Spleen (tissue), 11 donors: ENCODE data around the gene NYNRIN. TPM values are rescaled to one million over a fixed set of nuclear protein-coding genes. Genes with fewer than 3 reads are reported as not detected.

Source experiments
- DNase-seq: peaks from one replicate; pipeline ENCODE4 v3.0.0-alpha.2; 2020
- H3K27ac ChIP-seq, 8 donors: fragments of 200-600 bp; sonication (generic) in 7 of 8; 1 replicate in 4 of 8; 2 replicates in 4 of 8; pipeline versions ENCODE4 v1.5.0 to v1.8.0; 2016 to 2021; ENCODE audit warnings: inconsistent platforms in 4 of 8, mild to moderate bottlenecking in 4 of 8, moderate library complexity in 1 of 8
- H3K27me3 ChIP-seq, 7 donors: fragments of 200-600 bp; sonication (generic) in 6 of 7; replicated peaks in 1 of 7; 1 replicate in 4 of 7; 2 replicates in 3 of 7; pipeline versions ENCODE4 v1.5.0 to v1.8.0; 2016 to 2021; ENCODE audit warnings: inconsistent platforms in 3 of 7, mild to moderate bottlenecking in 1 of 7
- H3K36me3 ChIP-seq, 6 donors: fragments of 200-600 bp; sonication (generic) in 5 of 6; 1 replicate in 4 of 6; 2 replicates in 2 of 6; pipeline versions ENCODE4 v1.5.0 to v1.8.0; 2016 to 2021; ENCODE audit warnings: inconsistent platforms in 2 of 6
- H3K4me1 ChIP-seq, 6 donors: fragments of 200-600 bp; sonication (generic) in 5 of 6; 1 replicate in 3 of 6; 2 replicates in 3 of 6; pipeline versions ENCODE4 v1.5.0 to v1.8.0; 2016 to 2021; ENCODE audit warnings: inconsistent platforms in 3 of 6
- H3K4me3 ChIP-seq, 8 donors: fragments of 200-600 bp; sonication (generic) in 7 of 8; 1 replicate in 4 of 8; 2 replicates in 4 of 8; pipeline versions ENCODE4 v1.5.0 to v1.8.0; 2016 to 2021; ENCODE audit warnings: inconsistent platforms in 4 of 8, mild to moderate bottlenecking in 4 of 8, moderate library complexity in 2 of 8
- H3K9me3 ChIP-seq, 8 donors: fragments of 200-600 bp; sonication (generic) in 7 of 8; 1 replicate in 4 of 8; 2 replicates in 4 of 8; pipeline versions ENCODE4 v1.5.0 to v1.8.0; 2016 to 2021; ENCODE audit warnings: inconsistent platforms in 4 of 8
- POLR2A ChIP-seq, 3 donors: fragments of 450-650 bp; IDR thresholded peaks; one replicate each; pipeline ENCODE4 v1.5.1; 2017; ENCODE audit warnings: antibody characterized with exemption in 3 of 3, mild to moderate bottlenecking in 1 of 3
- POLR2AphosphoS5 ChIP-seq, 3 donors: sonication (generic); formaldehyde crosslinking; IDR thresholded peaks; one replicate each; pipeline ENCODE4 v1.5.1; 2017; ENCODE audit warnings: antibody characterized with exemption in 3 of 3
- WGBS, 5 donors: extraction: QIAGEN DNeasy Blood & Tissue Kit in 3 of 5; methylation state at CpG; one replicate each; pipeline versions ENCODE4 v1.1.5 to v1.1.7; 2013 to 2018; 5-methylcytosine and 5-hydroxymethylcytosine counted together
- intact Hi-C: fragments of 100-400 bp; cut with DNase I; formaldehyde crosslinking; loops from one replicate; pipeline ENCODE4 v1.15.0; 2023; ENCODE audit warnings: low total_unique reads
- polyA plus RNA-seq, 3 donors: library from polyadenylated mRNA; stranded (reverse); fragments of 200-250 nt; gene quantifications; one replicate each; pipeline ENCODE4 v1.2.1, GENCODE V29; 2013
- total RNA-seq, 7 donors: library from RNA; depleted of rRNA in 3 of 7; stranded (reverse); fragments of >200 nt in 3 of 7; fragmentation: NEBNext Ultra II Directional in 4 of 7; extraction: Animal tissue kit (Norgen Biotek cat#: 25700) in 4 of 7; gene quantifications; one replicate each; pipeline versions ENCODE4 v1.1.0 to v1.2.1, GENCODE V29; 2016 to 2021
- TF ChIP-seq, protein P1 (sequence below), 11 experiments: fragments of 200-600 bp in 7 of 11; fragments of 450-650 bp in 4 of 11; sonication (generic) in 4 of 11; IDR thresholded peaks in 8 of 11; conservative IDR thresholded peaks in 3 of 11; 1 replicate in 7 of 11; 2 replicates in 4 of 11; pipeline versions ENCODE4 v1.4.0 to v1.8.0; 2016 to 2021; ENCODE audit warnings: antibody characterized with exemption in 11 of 11, inconsistent platforms in 4 of 11, mild to moderate bottlenecking in 1 of 11
- donor health status: healthy with polysubstance abuse.
- donor health status: DM: no; HTN: no; CAD: no; lungs with moderate emphysema.
- donor health status: DM: no; HTN: no; CAD: no.
- donor health status: Bipolar disorder and iron deficiency.
- donor health status: healthy.
- donor health status: DM: no; HTN: no; CAD: no.
- donor health status: DM: yes; HTN: yes; CAD: no.

The NYNRIN gene
- total and polyA plus RNA-seq, 10 donors = 0.87 to 18.0 (median 10.5) TPM

DNA sequence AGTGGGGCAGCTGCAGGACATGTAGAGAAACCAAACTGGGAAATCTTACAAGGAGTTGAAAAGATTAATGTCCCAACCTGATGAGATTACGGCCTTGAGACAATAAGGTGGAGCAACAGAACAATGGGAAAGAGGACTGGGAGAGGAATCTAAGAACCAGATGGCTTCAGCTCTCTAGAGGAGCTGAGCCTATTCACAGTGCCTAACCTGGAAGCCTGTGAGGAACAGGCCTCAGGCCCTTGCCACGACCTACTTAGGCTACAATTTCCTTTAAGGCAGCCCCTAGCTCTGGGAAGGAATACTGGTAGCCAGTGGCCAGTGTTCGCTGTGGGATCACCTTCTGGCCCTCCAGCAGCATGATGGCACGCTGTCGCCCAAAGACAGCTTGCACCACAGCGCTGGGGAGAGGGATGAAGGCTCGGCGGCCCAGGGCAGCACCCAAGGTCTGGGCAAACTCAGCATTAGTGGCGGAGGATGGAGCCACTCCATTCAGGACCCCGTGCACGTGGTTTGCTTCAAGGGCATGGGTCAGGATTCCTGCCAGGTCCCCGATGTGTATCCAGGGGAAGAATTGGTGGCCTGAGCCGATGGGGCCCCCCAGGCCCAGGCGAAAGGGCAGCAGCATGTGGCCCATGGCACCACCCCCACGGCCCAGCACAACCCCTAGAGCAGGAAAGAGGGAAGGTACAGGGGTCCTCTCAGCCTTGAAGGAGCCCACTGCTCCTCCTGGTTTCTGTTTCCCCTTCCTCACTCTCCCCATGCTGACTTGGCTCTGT, 41.2 kb downstream of the NYNRIN start:
- no peaks in the 10 kb centered on the region for H3K9me3 ChIP-seq
- TF ChIP-seq POLR2AphosphoS5 (IDR thresholded peaks at IDR 0.05) = peak; percentile 53 to 83 (median 73)
- no peak for TF ChIP-seq POLR2A (IDR thresholded peaks at IDR 0.05)
- no peak overlapping the region for H3K4me3 ChIP-seq
- peak overlapping the region in 5 of 8 donors; percentile 43 to 99 (median 99) for H3K27ac ChIP-seq
- WGBS, 5 donors = 64 to 87% (median 78%) methylated on average over 8 to 15 of the region's 15 CpGs
- no peaks in the 10 kb centered on the region for H3K27me3 ChIP-seq
- DNase-seq = no peak
- peaks cover 0 to 65% (median 53%) of the 10 kb centered on the region in 6 donors for H3K36me3 ChIP-seq
- intact Hi-C loops = no loop called here
- peaks cover 46 to 79% (median 69%) of the 10 kb centered on the region in 6 donors for H3K4me1 ChIP-seq

DNA sequence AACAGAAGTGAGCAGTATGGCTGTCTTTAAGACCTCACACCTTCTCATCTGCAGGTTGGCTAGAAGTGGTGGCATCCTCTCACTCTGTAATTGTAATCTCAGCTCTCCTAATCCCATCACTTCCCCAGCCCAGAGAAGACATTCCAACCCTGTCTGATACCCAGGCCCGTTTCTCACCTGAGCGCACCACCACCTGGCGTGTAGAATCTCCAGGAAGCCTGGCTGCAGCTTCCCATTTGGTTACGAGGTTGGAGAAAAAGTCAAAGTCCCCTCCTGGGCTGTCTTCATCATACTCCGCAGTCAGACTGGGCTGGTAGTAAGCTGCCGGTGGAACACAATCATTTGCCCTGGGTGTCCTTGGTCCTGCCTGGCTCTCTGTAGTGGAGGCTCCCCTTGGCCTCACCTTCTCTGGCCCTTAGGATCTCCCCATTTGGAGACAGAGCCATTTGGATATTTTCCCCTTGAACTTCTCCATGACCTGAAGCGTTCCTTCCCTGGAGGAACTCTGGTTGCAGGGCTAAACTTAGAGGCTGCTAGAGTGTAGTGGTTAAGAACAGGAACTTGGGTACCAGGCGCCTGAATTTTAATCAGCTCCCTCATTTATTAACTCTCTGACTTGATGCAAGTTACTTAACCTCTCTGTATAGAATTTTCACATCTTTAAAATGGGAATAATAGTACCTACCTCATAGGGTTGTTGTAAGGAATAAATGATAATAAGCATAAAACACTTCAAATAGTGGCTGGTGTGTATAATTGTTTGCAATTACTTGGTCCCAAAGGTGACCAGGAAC, 42.0 kb downstream of the NYNRIN start:
- TF ChIP-seq, protein P1, sequence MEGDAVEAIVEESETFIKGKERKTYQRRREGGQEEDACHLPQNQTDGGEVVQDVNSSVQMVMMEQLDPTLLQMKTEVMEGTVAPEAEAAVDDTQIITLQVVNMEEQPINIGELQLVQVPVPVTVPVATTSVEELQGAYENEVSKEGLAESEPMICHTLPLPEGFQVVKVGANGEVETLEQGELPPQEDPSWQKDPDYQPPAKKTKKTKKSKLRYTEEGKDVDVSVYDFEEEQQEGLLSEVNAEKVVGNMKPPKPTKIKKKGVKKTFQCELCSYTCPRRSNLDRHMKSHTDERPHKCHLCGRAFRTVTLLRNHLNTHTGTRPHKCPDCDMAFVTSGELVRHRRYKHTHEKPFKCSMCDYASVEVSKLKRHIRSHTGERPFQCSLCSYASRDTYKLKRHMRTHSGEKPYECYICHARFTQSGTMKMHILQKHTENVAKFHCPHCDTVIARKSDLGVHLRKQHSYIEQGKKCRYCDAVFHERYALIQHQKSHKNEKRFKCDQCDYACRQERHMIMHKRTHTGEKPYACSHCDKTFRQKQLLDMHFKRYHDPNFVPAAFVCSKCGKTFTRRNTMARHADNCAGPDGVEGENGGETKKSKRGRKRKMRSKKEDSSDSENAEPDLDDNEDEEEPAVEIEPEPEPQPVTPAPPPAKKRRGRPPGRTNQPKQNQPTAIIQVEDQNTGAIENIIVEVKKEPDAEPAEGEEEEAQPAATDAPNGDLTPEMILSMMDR (IDR thresholded peaks at IDR 0.05 in 8 of 11, conservative IDR thresholded peaks at IDR 0.05 in 3 of 11) = no peak
- TF ChIP-seq POLR2A (IDR thresholded peaks at IDR 0.05) (no peak), POLR2AphosphoS5 (IDR thresholded peaks at IDR 0.05) (no peak)
- H3K27me3 ChIP-seq = no peaks in the 10 kb centered on the region
- no peak overlapping the region for H3K4me3 ChIP-seq
- no peaks in the 10 kb centered on the region for H3K9me3 ChIP-seq
- DNase-seq = no peak
- WGBS, 5 donors = 75 to 86% (median 81%) methylated on average over 7 to 8 of the region's 8 CpGs
- peaks cover 0 to 57% (median 50%) of the 10 kb centered on the region in 6 donors for H3K36me3 ChIP-seq
- peak overlapping the region in 7 of 8 donors; percentile 95 to 99 (median 99) for H3K27ac ChIP-seq
- H3K4me1 ChIP-seq = peaks cover 45 to 71% (median 65%) of the 10 kb centered on the region in 6 donors
- intact Hi-C loops = no loop called here

DNA sequence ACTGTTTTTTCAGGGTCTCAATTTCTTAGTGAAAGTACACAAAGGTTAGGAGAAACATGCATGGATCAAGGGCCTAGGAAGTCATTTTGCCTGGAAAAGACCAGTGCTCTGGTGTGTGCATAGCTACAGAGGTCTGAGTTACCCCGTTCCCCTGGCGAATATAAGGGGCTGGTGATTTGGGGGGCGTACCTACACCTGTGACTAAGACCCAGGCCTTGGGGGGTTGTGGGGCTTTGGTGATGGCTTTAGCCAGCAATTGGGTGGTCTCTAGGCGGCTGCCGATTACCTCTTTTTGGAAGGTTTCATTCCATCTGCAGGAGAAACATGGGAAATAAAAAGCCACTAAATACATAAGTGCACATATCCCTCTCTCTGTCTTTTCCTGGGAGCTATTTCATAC, 42.7 kb downstream of the NYNRIN start:
- H3K36me3 ChIP-seq = peaks cover 0 to 51% (median 44%) of the 10 kb centered on the region in 6 donors
- TF ChIP-seq POLR2AphosphoS5 (IDR thresholded peaks at IDR 0.05) (no peak), POLR2A (IDR thresholded peaks at IDR 0.05) (no peak)
- TF ChIP-seq, protein P1 (IDR thresholded peaks at IDR 0.05 in 8 of 11, conservative IDR thresholded peaks at IDR 0.05 in 3 of 11) = no peak
- H3K4me1 ChIP-seq = peaks cover 38 to 64% (median 58%) of the 10 kb centered on the region in 6 donors
- WGBS, 5 donors = 53 to 79% (median 55%) methylated on average over 5 of the region's 5 CpGs
- intact Hi-C loops = no loop called here
- H3K27me3 ChIP-seq = no peaks in the 10 kb centered on the region
- H3K4me3 ChIP-seq = peak overlapping the region; percentile 56 to 86 (median 62)
- no peak for DNase-seq
- H3K27ac ChIP-seq = peak overlapping the region; percentile 95 to 99 (median 99)
- H3K9me3 ChIP-seq = no peaks in the 10 kb centered on the region

DNA sequence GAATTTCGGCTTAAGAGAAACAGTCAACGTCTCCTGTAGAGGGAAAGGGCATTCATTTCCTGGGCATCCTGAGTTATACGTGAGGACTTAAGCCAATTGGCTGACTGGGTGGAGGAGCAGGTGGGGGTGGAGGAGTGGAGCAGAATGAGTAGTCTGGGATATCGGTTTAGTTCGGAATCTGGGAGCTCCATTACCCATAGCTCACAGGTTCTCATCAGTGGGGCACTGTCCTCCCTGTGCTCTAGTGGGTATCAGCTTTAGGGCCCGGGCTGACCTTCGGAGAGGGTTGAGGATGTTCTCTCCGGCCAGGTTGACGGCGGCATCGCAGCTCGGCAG, 43.1 kb downstream of the NYNRIN start:
- Histone ChIP-seq H3K36me3 (peaks cover 0 to 47% (median 41%) of the 10 kb centered on the region in 6 donors), H3K9me3 (no peaks in the 10 kb centered on the region), H3K4me3 (peak overlapping the region; percentile 56 to 86 (median 62)), H3K27ac (peak overlapping the region; percentile 95 to 99 (median 99)), H3K4me1 (peaks cover 34 to 60% (median 54%) of the 10 kb centered on the region in 6 donors), H3K27me3 (no peaks in the 10 kb centered on the region)
- DNase-seq = no peak
- WGBS, 5 donors = 2 to 6% (median 4%) methylated on average over 12 of the region's 12 CpGs
- TF ChIP-seq POLR2A (IDR thresholded peaks at IDR 0.05) (no peak), POLR2AphosphoS5 (IDR thresholded peaks at IDR 0.05) (no peak)
- TF ChIP-seq, protein P1 (IDR thresholded peaks at IDR 0.05 in 8 of 11, conservative IDR thresholded peaks at IDR 0.05 in 3 of 11) = no peak
- intact Hi-C loops = no loop called here
